ENCODE data around the gene ZNF507. TPM values are rescaled to one million over a fixed set of nuclear protein-coding genes. Genes with fewer than 3 reads are reported as not detected.
A peak's percentile ranks its signal among the peaks of the same experiment; 100 is the strongest.

ZNF507 gene
- total and polyA plus RNA-seq, 2 of the 8 experiments (the other 6 are each of a cell fraction or from before 2014, with no cell fraction given): 8.6 to 28.8 TPM

DNA sequence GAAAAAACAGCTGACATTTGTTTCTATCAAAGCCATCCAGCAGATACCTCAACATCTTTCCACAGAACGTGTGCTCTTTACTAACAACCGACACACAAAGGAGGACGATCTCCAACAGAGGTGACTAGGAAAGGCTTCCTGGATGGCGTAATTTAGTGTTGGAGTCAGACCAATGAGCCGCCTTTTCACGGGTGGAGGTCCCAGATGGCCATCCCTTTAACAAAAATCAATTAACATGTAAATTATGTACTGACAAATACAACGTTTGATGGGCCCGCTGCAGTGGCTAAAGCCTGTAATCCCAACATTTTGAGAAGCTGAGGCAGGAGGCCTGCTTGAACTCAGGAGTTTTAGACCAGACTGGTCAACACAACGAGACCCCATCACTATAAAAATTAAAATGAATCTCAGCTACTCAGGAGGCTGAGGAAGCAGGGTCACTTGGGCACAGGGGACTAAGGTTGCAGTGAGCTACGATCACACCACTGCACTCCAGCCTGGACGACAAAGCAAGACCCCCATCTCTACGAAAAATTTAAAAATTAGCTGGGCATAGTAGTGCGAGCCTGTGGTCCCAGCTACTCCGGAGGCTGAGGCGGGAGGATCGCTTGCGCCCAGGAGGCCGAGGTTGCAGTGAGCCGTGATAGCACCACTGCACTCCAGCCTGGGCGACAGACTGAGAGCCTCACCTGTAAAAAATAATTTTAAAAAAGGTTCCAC is 59.0 kb downstream of the ZNF507 start:
- Histone ChIP-seq H2BK12ac (ENCODE audit: low read depth, low read length) (no peak overlapping the region), H4K20me1 (replicated peaks in 1 of 2; ENCODE audit: control insufficient read depth in 1 of 2, insufficient read depth in 2 of 2, low read length in 2 of 2) (peaks cover 2% of the 10 kb centered on the region in 2 experiments), H3K27me3 (replicated peaks in 1 of 4; ENCODE audit: control insufficient read depth in 3 of 4, extremely low read depth in 1 of 4, insufficient read depth in 3 of 4, low read length in 3 of 4) (no peaks in the 10 kb centered on the region; a peak in 1 of 7 replicates), H3K79me1 (ENCODE audit: low read depth, low read length) (0 out of 2 replicates have a peak, but pooled peaks cover 3% of the 10 kb centered on the region), H3K36me3 (ENCODE audit: control insufficient read depth in 2 of 4, insufficient read depth in 4 of 4, low read length in 3 of 4) (peaks cover 0 to 12% (median 7%) of the 10 kb centered on the region in 4 experiments; a peak in 6 of 8 replicates), H3K4me2 (ENCODE audit: insufficient read depth in 1 of 2, low read depth in 2 of 2, low read length in 2 of 2) (peak overlapping the region; percentile 72 to 76), H4K91ac (replicated peaks; ENCODE audit: insufficient read length, low read length) (no peak overlapping the region), H4K8ac (ENCODE audit: extremely low read depth, insufficient read depth, low read length) (no peak overlapping the region; the same call in 1 of the 2 replicates), H3K23me2 (ENCODE audit: low read depth, low read length) (no peaks in the 10 kb centered on the region; the same call in 1 of the 2 replicates), H3K27ac (ENCODE audit: low read depth, low read length) (peak overlapping the region; percentile 96), H2BK20ac (ENCODE audit: low read length) (no peak overlapping the region), H3K9me3 (ENCODE audit: insufficient read depth in 2 of 2, low read depth in 1 of 2, low read length in 1 of 2) (no peaks in the 10 kb centered on the region), H2AFZ (ENCODE audit: low read length) (no peak overlapping the region), H3K9ac (replicated peaks in 1 of 4; ENCODE audit: extremely low read depth in 1 of 4, low read depth in 3 of 4, low read length in 3 of 4) (peak overlapping the region; percentile 34 to 94 (median 92)), H3K18ac (ENCODE audit: extremely low read depth, low read length) (no peak overlapping the region), H4K5ac (ENCODE audit: insufficient read length, low read depth, low read length) (no peak overlapping the region), H3K79me2 (ENCODE audit: control insufficient read depth in 1 of 2, insufficient read depth in 2 of 2, low read length in 2 of 2) (peaks cover 0 to 26% of the 10 kb centered on the region in 2 experiments; a peak in 2 of 4 replicates), H2BK120ac (replicated peaks; ENCODE audit: low read depth, low read length) (no peak overlapping the region), H2AK5ac (ENCODE audit: low read depth, low read length) (peak overlapping the region; percentile 47; the same call in 1 of the 2 replicates), H3K56ac (replicated peaks; ENCODE audit: insufficient read length, low read depth, low read length) (no peak overlapping the region), H2BK15ac (ENCODE audit: low read length) (no peak overlapping the region), H3K4me3 (ENCODE audit: extremely low read depth in 1 of 4, insufficient read depth in 2 of 4, low read depth in 3 of 4, low read length in 4 of 4) (peak overlapping the region; percentile 76 to 89 (median 87)), H3K14ac (ENCODE audit: insufficient read length) (no peak overlapping the region), H3K4ac (replicated peaks; ENCODE audit: insufficient read length, low read depth, low read length) (no peak overlapping the region), H3K23ac (ENCODE audit: insufficient read length) (no peak overlapping the region), H3K4me1 (replicated peaks in 1 of 4; ENCODE audit: control insufficient read depth in 3 of 4, insufficient read depth in 4 of 4, low read length in 3 of 4) (peaks cover 2 to 14% (median 7%) of the 10 kb centered on the region in 4 experiments; a peak in 6 of 7 replicates), H2BK5ac (ENCODE audit: low read depth, low read length) (peak overlapping the region; percentile 87; the same call in 1 of the 2 replicates)
- 47% methylated on average over 20 of the region's 20 CpGs; no CpG with 5 or more reads in 1 of the 2 experiments for WGBS, 2 experiments (ENCODE audit: extremely low coverage in 1 of 2, insufficient coverage in 1 of 2, insufficient read length in 1 of 2, insufficient replicate concordance in 2 of 2, low coverage in 1 of 2, low lambda C conversion rate in 2 of 2, missing lambda C conversion rate in 1 of 2)
- 0 out of 4 replicates have a peak, but pooled peaks of 1 of the 2 experiments have one; percentile 23 for TF ChIP-seq SIN3A (conservative IDR thresholded peaks at IDR 0.05 in 1 of 2, IDR thresholded peaks at IDR 0.05 in 1 of 2; ENCODE audit: low read depth in 1 of 2, low read length in 2 of 2)
- peak; percentile 54; the same call in 1 of the 2 replicates for TF ChIP-seq KDM1A (IDR thresholded peaks at IDR 0.05; ENCODE audit: borderline replicate concordance, low read length)
- TF ChIP-seq RAD21 (IDR thresholded peaks at IDR 0.05 in 1 of 2, conservative IDR thresholded peaks at IDR 0.05 in 1 of 2; ENCODE audit: low read depth in 2 of 2, low read length in 2 of 2): no peak
- TF ChIP-seq KDM4A (IDR thresholded peaks at IDR 0.05; ENCODE audit: low read depth, low read length, severe bottlenecking): no peak
- TF ChIP-seq BCL11A (IDR thresholded peaks at IDR 0.05; ENCODE audit: low read depth in 2 of 2, low read length in 2 of 2): no peak
- ChIA-PET CTCF (ENCODE audit: partially characterized antibody) (no interaction called here), POLR2A (ENCODE audit: partially characterized antibody) (interaction anchor here (0.8 to 3.3 kb wide), 6 partner anchors 11 to 167 kb away, joined by 3 to 13 read pairs (median 8); no protein-coding TSS in a partner anchor)
- no peak for DNase-seq (ENCODE audit: low read depth in 1 of 2, low spot score in 2 of 2)
- no peak for FAIRE-seq
